Measurements from ENCODE around the gene SCGB1A1. TPM values are rescaled to one million over a fixed set of nuclear protein-coding genes. Genes with fewer than 3 reads are reported as not detected.

The SCGB1A1 gene
- polyA plus RNA-seq, 1 of the 3 experiments (the other 2 are of a cell fraction) = not detected

DNA sequence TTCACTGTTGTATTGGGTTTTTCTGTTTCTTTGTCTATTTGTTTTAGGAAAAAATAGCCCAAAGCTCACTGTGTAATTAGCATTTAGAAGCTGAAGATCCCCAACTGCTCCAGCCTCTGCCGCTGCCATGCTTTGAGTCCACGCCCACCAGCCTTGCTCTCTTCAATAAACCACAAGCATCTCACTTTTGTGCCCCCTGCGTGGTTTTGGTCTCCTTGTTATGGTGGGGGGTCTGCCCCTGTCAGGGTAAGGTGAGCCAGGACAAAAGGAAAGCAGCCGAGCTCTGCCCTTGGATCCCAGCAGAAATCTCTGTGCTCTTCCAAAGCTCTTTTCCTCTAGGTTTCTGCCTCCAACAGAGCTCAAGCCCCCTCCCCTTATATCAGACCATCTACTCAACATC lies 4.2 kb downstream of the SCGB1A1 start:
- no peaks in the 10 kb centered on the region for H4K20me1 ChIP-seq (ENCODE audit: insufficient read depth)
- H3K4me3 ChIP-seq (ENCODE audit: low read depth in 2 of 2, low read length in 1 of 2) = no peak overlapping the region
- CTCF ChIA-PET = interaction anchor here (0.8 to 9.6 kb wide), 8 partner anchors 9 to 150 kb away, joined by 3 to 183 read pairs (median 16); partner anchors contain the start of gene EEF1G
- H2AFZ ChIP-seq (ENCODE audit: low read depth) = no peak overlapping the region
- POLR2A ChIA-PET = interaction anchor here (1.1 kb wide), 1 partner anchor 151 kb away, joined by 3 read pairs; the partner anchor contains the start of gene EEF1G
- no peak overlapping the region for H3K4me2 ChIP-seq
- no peaks in the 10 kb centered on the region for H3K9me2 ChIP-seq
- no peak overlapping the region for H3K27ac ChIP-seq (ENCODE audit: low read depth in 2 of 2, low read length in 1 of 2)
- H3K36me3 ChIP-seq (replicated peaks in 1 of 2; ENCODE audit: control insufficient read depth in 1 of 2, insufficient read depth in 2 of 2, low read length in 1 of 2) = no peaks in the 10 kb centered on the region
- WGBS (ENCODE audit: low lambda C conversion rate) = 89% methylated on average over 4 of the region's 4 CpGs
- H3K4me1 ChIP-seq (ENCODE audit: control insufficient read depth in 1 of 2, insufficient read depth in 2 of 2, low read depth in 1 of 2, low read length in 1 of 2) = peaks cover 10 to 22% of the 10 kb centered on the region in 2 experiments; a peak in 3 of 4 replicates
- no peaks in the 10 kb centered on the region for H3K9me3 ChIP-seq
- H3F3A ChIP-seq (replicated peaks; ENCODE audit: insufficient read depth) = peaks cover 15% of the 10 kb centered on the region
- H3K27me3 ChIP-seq (ENCODE audit: insufficient read depth) = no peaks in the 10 kb centered on the region
- no peak overlapping the region for H3K9ac ChIP-seq
- TF ChIP-seq JUND (IDR thresholded peaks at IDR 0.05) = no peak
- no peak for TF ChIP-seq RCOR1 (IDR thresholded peaks at IDR 0.05; ENCODE audit: low read length)
- TF ChIP-seq FOSL2 (IDR thresholded peaks at IDR 0.05; ENCODE audit: borderline replicate concordance, low read depth) = no peak
- TF ChIP-seq, protein P1, sequence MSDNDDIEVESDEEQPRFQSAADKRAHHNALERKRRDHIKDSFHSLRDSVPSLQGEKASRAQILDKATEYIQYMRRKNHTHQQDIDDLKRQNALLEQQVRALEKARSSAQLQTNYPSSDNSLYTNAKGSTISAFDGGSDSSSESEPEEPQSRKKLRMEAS (IDR thresholded peaks at IDR 0.05; ENCODE audit: low read depth) = no peak
- TF ChIP-seq RAD21 (IDR thresholded peaks at IDR 0.05; ENCODE audit: low read length) = no peak
- no peak for TF ChIP-seq YY1 (IDR thresholded peaks at IDR 0.05; ENCODE audit: low read depth)
- TF ChIP-seq EP300 (IDR thresholded peaks at IDR 0.05; ENCODE audit: borderline replicate concordance in 1 of 2, low read depth in 1 of 2, low read length in 1 of 2) = no peak
- TF ChIP-seq, protein P2, sequence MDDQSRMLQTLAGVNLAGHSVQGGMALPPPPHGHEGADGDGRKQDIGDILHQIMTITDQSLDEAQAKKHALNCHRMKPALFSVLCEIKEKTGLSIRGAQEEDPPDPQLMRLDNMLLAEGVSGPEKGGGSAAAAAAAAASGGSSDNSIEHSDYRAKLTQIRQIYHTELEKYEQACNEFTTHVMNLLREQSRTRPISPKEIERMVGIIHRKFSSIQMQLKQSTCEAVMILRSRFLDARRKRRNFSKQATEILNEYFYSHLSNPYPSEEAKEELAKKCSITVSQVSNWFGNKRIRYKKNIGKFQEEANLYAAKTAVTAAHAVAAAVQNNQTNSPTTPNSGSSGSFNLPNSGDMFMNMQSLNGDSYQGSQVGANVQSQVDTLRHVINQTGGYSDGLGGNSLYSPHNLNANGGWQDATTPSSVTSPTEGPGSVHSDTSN (IDR thresholded peaks at IDR 0.05) = no peak
- TF ChIP-seq, protein P3, sequence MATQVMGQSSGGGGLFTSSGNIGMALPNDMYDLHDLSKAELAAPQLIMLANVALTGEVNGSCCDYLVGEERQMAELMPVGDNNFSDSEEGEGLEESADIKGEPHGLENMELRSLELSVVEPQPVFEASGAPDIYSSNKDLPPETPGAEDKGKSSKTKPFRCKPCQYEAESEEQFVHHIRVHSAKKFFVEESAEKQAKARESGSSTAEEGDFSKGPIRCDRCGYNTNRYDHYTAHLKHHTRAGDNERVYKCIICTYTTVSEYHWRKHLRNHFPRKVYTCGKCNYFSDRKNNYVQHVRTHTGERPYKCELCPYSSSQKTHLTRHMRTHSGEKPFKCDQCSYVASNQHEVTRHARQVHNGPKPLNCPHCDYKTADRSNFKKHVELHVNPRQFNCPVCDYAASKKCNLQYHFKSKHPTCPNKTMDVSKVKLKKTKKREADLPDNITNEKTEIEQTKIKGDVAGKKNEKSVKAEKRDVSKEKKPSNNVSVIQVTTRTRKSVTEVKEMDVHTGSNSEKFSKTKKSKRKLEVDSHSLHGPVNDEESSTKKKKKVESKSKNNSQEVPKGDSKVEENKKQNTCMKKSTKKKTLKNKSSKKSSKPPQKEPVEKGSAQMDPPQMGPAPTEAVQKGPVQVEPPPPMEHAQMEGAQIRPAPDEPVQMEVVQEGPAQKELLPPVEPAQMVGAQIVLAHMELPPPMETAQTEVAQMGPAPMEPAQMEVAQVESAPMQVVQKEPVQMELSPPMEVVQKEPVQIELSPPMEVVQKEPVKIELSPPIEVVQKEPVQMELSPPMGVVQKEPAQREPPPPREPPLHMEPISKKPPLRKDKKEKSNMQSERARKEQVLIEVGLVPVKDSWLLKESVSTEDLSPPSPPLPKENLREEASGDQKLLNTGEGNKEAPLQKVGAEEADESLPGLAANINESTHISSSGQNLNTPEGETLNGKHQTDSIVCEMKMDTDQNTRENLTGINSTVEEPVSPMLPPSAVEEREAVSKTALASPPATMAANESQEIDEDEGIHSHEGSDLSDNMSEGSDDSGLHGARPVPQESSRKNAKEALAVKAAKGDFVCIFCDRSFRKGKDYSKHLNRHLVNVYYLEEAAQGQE (IDR thresholded peaks at IDR 0.05; ENCODE audit: low read depth, low read length) = no peak
- no peak for TF ChIP-seq FOXM1 (IDR thresholded peaks at IDR 0.05; ENCODE audit: low read depth)
- no peak for TF ChIP-seq SMC3 (IDR thresholded peaks at IDR 0.05; ENCODE audit: low read depth, low read length)
- TF ChIP-seq TAF1 (IDR thresholded peaks at IDR 0.05; ENCODE audit: borderline replicate concordance, low read depth, low read length) = no peak
- no peak for TF ChIP-seq NRF1 (IDR thresholded peaks at IDR 0.05; ENCODE audit: low read depth, low read length)
- no peak for TF ChIP-seq RXRA (IDR thresholded peaks at IDR 0.05; ENCODE audit: borderline replicate concordance, low read depth)
- no peak for TF ChIP-seq FOXJ3 (CRISPR knock-in tag; IDR thresholded peaks at IDR 0.05)
- TF ChIP-seq, protein P4, sequence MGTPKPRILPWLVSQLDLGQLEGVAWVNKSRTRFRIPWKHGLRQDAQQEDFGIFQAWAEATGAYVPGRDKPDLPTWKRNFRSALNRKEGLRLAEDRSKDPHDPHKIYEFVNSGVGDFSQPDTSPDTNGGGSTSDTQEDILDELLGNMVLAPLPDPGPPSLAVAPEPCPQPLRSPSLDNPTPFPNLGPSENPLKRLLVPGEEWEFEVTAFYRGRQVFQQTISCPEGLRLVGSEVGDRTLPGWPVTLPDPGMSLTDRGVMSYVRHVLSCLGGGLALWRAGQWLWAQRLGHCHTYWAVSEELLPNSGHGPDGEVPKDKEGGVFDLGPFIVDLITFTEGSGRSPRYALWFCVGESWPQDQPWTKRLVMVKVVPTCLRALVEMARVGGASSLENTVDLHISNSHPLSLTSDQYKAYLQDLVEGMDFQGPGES (IDR thresholded peaks at IDR 0.05; ENCODE audit: low read depth, low read length) = no peak
- TF ChIP-seq NFIC (IDR thresholded peaks at IDR 0.05; ENCODE audit: borderline replicate concordance) = no peak
- TF ChIP-seq, protein P5, sequence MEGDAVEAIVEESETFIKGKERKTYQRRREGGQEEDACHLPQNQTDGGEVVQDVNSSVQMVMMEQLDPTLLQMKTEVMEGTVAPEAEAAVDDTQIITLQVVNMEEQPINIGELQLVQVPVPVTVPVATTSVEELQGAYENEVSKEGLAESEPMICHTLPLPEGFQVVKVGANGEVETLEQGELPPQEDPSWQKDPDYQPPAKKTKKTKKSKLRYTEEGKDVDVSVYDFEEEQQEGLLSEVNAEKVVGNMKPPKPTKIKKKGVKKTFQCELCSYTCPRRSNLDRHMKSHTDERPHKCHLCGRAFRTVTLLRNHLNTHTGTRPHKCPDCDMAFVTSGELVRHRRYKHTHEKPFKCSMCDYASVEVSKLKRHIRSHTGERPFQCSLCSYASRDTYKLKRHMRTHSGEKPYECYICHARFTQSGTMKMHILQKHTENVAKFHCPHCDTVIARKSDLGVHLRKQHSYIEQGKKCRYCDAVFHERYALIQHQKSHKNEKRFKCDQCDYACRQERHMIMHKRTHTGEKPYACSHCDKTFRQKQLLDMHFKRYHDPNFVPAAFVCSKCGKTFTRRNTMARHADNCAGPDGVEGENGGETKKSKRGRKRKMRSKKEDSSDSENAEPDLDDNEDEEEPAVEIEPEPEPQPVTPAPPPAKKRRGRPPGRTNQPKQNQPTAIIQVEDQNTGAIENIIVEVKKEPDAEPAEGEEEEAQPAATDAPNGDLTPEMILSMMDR (IDR thresholded peaks at IDR 0.05) = no peak
- TF ChIP-seq EZH2phosphoT487 (IDR thresholded peaks at IDR 0.05; ENCODE audit: borderline replicate concordance, low read depth) = no peak
- no peak for TF ChIP-seq MXI1 (IDR thresholded peaks at IDR 0.05; ENCODE audit: low read depth, low read length)
- no peak for DNase-seq
- no peaks in the 10 kb centered on the region for H3K79me2 ChIP-seq (ENCODE audit: insufficient read depth)

Data from SK-N-SH (cell line).